NCI-H526 treated with DMSO at 0.1 percent for 48 hours (cell line): ENCODE results near the gene MRPS34.
A peak's percentile ranks its signal among the peaks of the same experiment; 100 is the strongest.

ENCODE experiments used
- DNase-seq: peaks from one replicate; lab custom pipeline; 2025; lab: John Stamatoyannopoulos, UW

The MRPS34 gene

GRCh38 chr16:1781254-1781653 lies 8.3 kb upstream of the MRPS34 start:
- no peak for DNase-seq

GRCh38 chr16:1780677-1781072 lies 7.7 kb upstream of the MRPS34 start:
- no peak for DNase-seq

GRCh38 chr16:1779741-1780676 lies 7.1 kb upstream of the MRPS34 start:
- no peak for DNase-seq

- DNase-seq: no peak
Observed at GRCh38 chr16:1779234-1779701, 6.3 kb upstream of the MRPS34 start.

- DNase-seq: no peak
Observed at GRCh38 chr16:1778200-1779179, 5.6 kb upstream of the MRPS34 start.

- DNase-seq: no peak
Observed at GRCh38 chr16:1777375-1778199, 4.7 kb upstream of the MRPS34 start.

GRCh38 chr16:1776991-1777374 lies 4.0 kb upstream of the MRPS34 start:
- no peak for DNase-seq

- DNase-seq: no peak
Observed at GRCh38 chr16:1776672-1776955, 3.7 kb upstream of the MRPS34 start.

GRCh38 chr16:1775846-1776671 lies 3.1 kb upstream of the MRPS34 start:
- no peak for DNase-seq

GRCh38 chr16:1775006-1775845 lies 2.3 kb upstream of the MRPS34 start:
- no peak for DNase-seq

- DNase-seq: no peak
Observed at GRCh38 chr16:1774448-1774780, 1.5 kb upstream of the MRPS34 start.

GRCh38 chr16:1773703-1774447 lies 941 bp upstream of the MRPS34 start:
- DNase-seq: no peak

GRCh38 chr16:1772362-1772907 lies 499 bp downstream of the MRPS34 start, which contains the start of gene EME2:
Gene EME2 (plus strand): TSS chr16:1772810. CDS start chr16:1773228, 418 bp downstream.
- no peak for DNase-seq

GRCh38 chr16:1771864-1772361 lies 1.0 kb downstream of the MRPS34 start:
- DNase-seq: no peak

GRCh38 chr16:1771188-1771863 lies 1.6 kb downstream of the MRPS34 start, which contains the start of gene NME3:
Gene NME3 (minus strand): TSS chr16:1771543. CDS start chr16:1771534, 9 bp downstream.
- DNase-seq: no peak

- peak; percentile 61 for DNase-seq
Observed at GRCh38 chr16:1770328-1771187, 2.4 kb downstream of the MRPS34 start.
